Measurements from ENCODE around the gene AKNA.

DNA sequence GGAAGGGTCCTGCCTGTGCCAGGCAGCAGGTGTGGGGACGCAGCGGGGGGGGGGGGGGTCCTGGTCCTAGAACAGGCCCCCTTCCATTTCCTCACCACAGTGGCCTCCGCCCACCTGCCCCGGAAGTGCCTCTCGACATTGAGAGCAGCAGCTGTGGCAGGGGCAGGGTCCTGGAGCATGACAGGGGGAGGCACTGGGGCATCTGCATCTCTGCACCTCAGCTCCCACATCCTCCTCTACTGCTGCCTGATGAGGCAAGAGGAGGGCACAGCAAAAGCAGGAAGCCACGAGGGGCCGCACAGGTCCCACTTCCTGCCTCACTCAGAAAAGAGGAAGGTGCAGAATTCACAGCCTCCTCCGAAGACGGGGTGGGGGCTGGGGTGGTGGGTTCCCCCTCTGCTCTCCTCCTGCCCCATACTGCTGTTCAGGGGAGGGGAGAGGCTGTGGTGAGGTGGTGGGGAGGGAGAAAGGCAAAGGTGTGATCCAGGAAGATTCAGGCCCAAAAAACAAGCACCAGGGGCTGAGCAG, 14.8 kb downstream of the AKNA start:
- no peak for TF ChIP-seq CTCF (IDR thresholded peaks at IDR 0.05; ENCODE audit: control extremely low read depth in 1 of 3, insufficient read depth in 1 of 3, low read depth in 1 of 3, low read length in 3 of 3)
- no peak for TF ChIP-seq YY1 (IDR thresholded peaks at IDR 0.05; ENCODE audit: low read depth, low read length)
- no peak for TF ChIP-seq EZH2 (IDR thresholded peaks at IDR 0.05; ENCODE audit: low read depth, low read length, severe bottlenecking)
- no peak for TF ChIP-seq ZNF274 (IDR thresholded peaks at IDR 0.05; ENCODE audit: borderline replicate concordance, extremely low read depth, low read length)
- TF ChIP-seq TCF12 (IDR thresholded peaks at IDR 0.05; ENCODE audit: low read depth, low read length), result no peak
- TF ChIP-seq TAF1 (IDR thresholded peaks at IDR 0.05; ENCODE audit: low read depth, low read length), result no peak
- no peak for TF ChIP-seq BRCA1 (IDR thresholded peaks at IDR 0.05; ENCODE audit: low read depth, low read length)
- no peak for TF ChIP-seq MAFK (IDR thresholded peaks at IDR 0.05; ENCODE audit: low read depth, low read length)
- no peak for TF ChIP-seq TEAD4 (IDR thresholded peaks at IDR 0.05; ENCODE audit: low read depth, low read length)
- TF ChIP-seq, protein P1, sequence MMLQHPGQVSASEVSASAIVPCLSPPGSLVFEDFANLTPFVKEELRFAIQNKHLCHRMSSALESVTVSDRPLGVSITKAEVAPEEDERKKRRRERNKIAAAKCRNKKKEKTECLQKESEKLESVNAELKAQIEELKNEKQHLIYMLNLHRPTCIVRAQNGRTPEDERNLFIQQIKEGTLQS (IDR thresholded peaks at IDR 0.05; ENCODE audit: insufficient read depth, low read depth, low read length), result no peak
